Measurements from ENCODE around the gene HEATR5B.

DNA sequence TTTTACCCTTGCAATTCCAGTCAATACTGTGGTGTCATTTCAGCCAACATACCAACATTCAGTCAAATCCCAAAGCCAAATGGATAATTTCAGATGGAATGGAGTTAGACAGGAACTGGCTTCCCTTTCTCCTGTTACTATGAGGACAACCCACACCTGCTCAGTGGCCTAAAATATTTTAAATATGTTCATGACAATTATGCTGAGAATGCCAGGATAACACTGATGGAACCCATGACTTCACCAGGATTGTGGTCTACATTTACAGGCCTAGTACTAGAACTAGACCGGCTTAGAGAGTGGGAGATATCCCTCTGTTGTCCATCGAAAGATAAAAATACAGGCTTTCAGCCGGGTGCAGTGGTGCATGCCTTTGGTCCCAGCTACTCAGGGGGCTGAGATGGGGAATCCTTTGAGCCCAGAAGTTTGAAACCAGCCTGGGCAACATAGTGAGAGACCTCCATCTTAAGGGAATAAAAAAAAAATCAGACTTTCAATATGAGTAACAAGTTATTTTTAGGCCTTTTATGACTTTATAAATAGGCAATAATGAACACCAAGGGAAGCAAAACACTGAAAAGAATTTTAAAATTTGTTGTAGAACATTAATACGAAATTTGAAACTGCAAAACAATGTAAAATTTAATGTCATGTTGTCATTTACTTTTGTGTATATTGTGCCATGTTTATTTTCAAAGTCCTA lies 14.4 kb upstream of the HEATR5B start:
- TF ChIP-seq, protein P1, sequence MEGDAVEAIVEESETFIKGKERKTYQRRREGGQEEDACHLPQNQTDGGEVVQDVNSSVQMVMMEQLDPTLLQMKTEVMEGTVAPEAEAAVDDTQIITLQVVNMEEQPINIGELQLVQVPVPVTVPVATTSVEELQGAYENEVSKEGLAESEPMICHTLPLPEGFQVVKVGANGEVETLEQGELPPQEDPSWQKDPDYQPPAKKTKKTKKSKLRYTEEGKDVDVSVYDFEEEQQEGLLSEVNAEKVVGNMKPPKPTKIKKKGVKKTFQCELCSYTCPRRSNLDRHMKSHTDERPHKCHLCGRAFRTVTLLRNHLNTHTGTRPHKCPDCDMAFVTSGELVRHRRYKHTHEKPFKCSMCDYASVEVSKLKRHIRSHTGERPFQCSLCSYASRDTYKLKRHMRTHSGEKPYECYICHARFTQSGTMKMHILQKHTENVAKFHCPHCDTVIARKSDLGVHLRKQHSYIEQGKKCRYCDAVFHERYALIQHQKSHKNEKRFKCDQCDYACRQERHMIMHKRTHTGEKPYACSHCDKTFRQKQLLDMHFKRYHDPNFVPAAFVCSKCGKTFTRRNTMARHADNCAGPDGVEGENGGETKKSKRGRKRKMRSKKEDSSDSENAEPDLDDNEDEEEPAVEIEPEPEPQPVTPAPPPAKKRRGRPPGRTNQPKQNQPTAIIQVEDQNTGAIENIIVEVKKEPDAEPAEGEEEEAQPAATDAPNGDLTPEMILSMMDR (IDR thresholded peaks at IDR 0.05), result no peak
- no peak for TF ChIP-seq POLR2A (IDR thresholded peaks at IDR 0.05)

All from lower leg skin (tissue), 3 donors.